ENCODE data around the gene STIM1.
"Not testable (repeated sequence)": the region's sequence is repeated elsewhere in the genome, so short reads cannot be mapped to it uniquely, and the experiment has no call there.

- TF ChIP-seq, protein P1, sequence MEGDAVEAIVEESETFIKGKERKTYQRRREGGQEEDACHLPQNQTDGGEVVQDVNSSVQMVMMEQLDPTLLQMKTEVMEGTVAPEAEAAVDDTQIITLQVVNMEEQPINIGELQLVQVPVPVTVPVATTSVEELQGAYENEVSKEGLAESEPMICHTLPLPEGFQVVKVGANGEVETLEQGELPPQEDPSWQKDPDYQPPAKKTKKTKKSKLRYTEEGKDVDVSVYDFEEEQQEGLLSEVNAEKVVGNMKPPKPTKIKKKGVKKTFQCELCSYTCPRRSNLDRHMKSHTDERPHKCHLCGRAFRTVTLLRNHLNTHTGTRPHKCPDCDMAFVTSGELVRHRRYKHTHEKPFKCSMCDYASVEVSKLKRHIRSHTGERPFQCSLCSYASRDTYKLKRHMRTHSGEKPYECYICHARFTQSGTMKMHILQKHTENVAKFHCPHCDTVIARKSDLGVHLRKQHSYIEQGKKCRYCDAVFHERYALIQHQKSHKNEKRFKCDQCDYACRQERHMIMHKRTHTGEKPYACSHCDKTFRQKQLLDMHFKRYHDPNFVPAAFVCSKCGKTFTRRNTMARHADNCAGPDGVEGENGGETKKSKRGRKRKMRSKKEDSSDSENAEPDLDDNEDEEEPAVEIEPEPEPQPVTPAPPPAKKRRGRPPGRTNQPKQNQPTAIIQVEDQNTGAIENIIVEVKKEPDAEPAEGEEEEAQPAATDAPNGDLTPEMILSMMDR (IDR thresholded peaks at IDR 0.05; ENCODE audit: insufficient read depth, low read length): not testable (repeated sequence)
- TF ChIP-seq GABPA (IDR thresholded peaks at IDR 0.05; ENCODE audit: low read depth); POLR2AphosphoS5 (IDR thresholded peaks at IDR 0.05; ENCODE audit: low read depth); REST (IDR thresholded peaks at IDR 0.05; ENCODE audit: insufficient replicate concordance, low read depth); SPI1 (IDR thresholded peaks at IDR 0.05; ENCODE audit: borderline replicate concordance, low read depth): not testable (repeated sequence)
Observed at GRCh38 chr11:3814832-3815231, 40.6 kb upstream of the STIM1 start.

Measured in HL-60 (cell line).